SH-SY5Y (cell line): ENCODE results near the gene RHOV.

Experiments
- GATA2 ChIP-seq: IDR thresholded peaks from 2 replicates; pipeline ENCODE4 v1.6.1; 2011; ENCODE audit warnings: mild to moderate bottlenecking, low read depth, low read length
- GATA3 ChIP-seq: IDR thresholded peaks from 2 replicates; pipeline ENCODE4 v1.6.1; 2011; ENCODE audit warnings: low read depth, mild to moderate bottlenecking, low read length, moderate library complexity

DNA sequence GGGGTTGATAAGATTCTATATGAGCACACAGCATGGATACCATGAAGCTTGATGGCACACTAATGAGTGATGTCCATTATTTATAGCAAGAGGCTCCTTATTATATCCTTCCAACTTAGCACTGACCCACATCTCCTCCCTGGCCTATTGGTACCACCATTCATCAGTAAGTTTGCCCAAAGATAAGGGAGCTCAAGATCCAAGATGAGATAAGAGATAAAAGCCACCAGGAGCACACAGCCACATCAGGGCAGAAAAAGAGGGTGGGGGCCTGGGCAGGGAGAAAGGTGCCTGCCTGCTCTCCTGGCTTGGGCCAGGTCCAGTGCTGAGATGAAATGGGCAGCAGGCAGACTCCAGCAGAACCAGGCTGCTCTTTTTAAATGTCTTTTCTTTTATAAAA lies 41.1 kb downstream of the RHOV start:
- TF ChIP-seq GATA3 (no peak), GATA2 (no peak)
